ENCODE measurements around the gene GCKR. TPM values are rescaled to one million over a fixed set of nuclear protein-coding genes. Genes with fewer than 3 reads are reported as not detected.

The GCKR gene
- total and polyA plus RNA-seq, 4 donors, result 0.13 to 7.7 (median 1.5) TPM

DNA sequence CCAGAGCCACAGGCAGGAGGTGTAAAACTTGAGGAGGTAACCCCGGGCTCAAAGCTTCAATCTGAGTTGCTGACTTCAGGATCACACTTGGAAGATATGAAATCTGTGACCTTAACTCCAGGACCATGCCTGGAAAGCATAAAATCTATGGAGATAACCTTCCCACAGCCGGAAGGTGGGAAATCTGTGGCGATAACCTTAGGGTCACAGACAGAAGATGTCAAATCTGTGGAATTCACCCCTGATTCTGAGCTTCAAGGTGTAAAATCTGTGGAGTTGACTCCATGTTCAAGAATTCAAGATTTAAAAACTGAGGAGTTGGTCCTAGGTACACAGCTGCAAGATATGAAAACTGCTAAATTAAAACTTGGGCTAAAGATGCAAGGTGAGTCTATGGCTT, 74.6 kb downstream of the GCKR start:
- H3K27me3 ChIP-seq (ENCODE audit: control insufficient read depth in 1 of 2, insufficient read depth in 2 of 2, low read length in 1 of 2), result peaks cover 0 to under 1% of the 10 kb centered on the region in 2 donors
- H3K27ac ChIP-seq (ENCODE audit: low read depth in 1 of 2, low read length in 2 of 2), result no peak overlapping the region
- H3K4me1 ChIP-seq (ENCODE audit: control insufficient read depth in 1 of 2, insufficient read depth in 2 of 2, low read length in 2 of 2), result no peaks in the 10 kb centered on the region
- 87 to 88% methylated on average over 3 of the region's 3 CpGs for WGBS, 2 donors
- DNase-seq (no peak), ATAC-seq (ENCODE audit: low FRiP score) (no peak)
- intact Hi-C loops (cut with DNase I), result no loop called here
- no peak overlapping the region for H3K4me3 ChIP-seq (ENCODE audit: low read length in 2 of 2)
- H3K36me3 ChIP-seq (ENCODE audit: control insufficient read depth in 1 of 2, insufficient read depth in 2 of 2, low read length in 1 of 2), result no peaks in the 10 kb centered on the region
- H3K9me3 ChIP-seq (ENCODE audit: control insufficient read depth, low read length), result peaks cover 9% of the 10 kb centered on the region

DNA sequence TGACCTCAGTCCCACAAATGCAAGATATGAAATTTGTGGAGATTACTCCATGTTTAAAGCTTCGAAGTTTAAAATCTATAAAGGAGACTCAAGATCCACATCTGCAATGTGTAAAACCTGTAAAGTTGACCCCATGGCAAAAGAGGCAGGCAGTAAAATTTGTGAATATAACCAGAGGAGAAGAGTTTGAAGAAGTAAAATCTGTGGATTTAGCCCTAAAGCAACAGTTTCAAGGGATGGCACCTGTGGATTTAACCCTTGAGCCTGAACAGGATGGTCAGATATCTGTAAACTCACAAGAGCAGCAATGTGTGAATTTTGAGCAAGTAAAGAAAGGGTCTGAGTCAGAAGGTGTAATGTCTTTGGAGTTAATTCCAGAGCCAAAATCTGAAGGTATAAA, 75.0 kb downstream of the GCKR start:
- 84 to 86% methylated on average over 1 of the region's 1 CpG for WGBS, 2 donors
- ATAC-seq (ENCODE audit: low FRiP score) (no peak), DNase-seq (no peak)
- intact Hi-C loops (cut with DNase I), result no loop called here
- Histone ChIP-seq H3K27ac (ENCODE audit: low read depth in 1 of 2, low read length in 2 of 2) (no peak overlapping the region), H3K4me3 (ENCODE audit: low read length in 2 of 2) (no peak overlapping the region), H3K36me3 (ENCODE audit: control insufficient read depth in 1 of 2, insufficient read depth in 2 of 2, low read length in 1 of 2) (no peaks in the 10 kb centered on the region), H3K4me1 (ENCODE audit: control insufficient read depth in 1 of 2, insufficient read depth in 2 of 2, low read length in 2 of 2) (no peaks in the 10 kb centered on the region), H3K27me3 (ENCODE audit: control insufficient read depth in 1 of 2, insufficient read depth in 2 of 2, low read length in 1 of 2) (no peaks in the 10 kb centered on the region), H3K9me3 (ENCODE audit: control insufficient read depth, low read length) (peaks cover 12% of the 10 kb centered on the region)

DNA sequence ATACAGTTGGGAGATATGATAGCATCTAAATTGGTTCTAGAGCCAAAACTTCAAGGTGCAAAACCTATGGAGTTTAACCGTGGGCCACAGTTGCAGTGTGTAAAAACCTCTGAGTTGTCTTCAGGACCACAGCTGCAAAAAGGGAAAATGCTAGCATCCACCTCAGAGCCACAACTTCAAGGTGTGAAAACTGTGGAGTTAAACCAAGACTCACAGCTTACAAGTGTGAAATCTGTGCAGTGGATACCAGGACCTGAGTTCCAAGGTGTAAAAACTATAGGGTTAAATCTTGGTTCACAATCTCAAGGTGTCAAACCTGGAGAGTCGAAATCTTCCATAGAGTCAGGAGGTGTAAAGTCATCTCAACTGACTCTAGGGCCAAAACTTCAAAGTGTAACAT, 75.8 kb downstream of the GCKR start:
- H3K4me3 ChIP-seq (ENCODE audit: low read length in 2 of 2), result no peak overlapping the region
- no peak overlapping the region for H3K27ac ChIP-seq (ENCODE audit: low read depth in 1 of 2, low read length in 2 of 2)
- H3K36me3 ChIP-seq (ENCODE audit: control insufficient read depth in 1 of 2, insufficient read depth in 2 of 2, low read length in 1 of 2), result no peaks in the 10 kb centered on the region
- H3K4me1 ChIP-seq (ENCODE audit: control insufficient read depth in 1 of 2, insufficient read depth in 2 of 2, low read length in 2 of 2), result no peaks in the 10 kb centered on the region
- DNase-seq (no peak), ATAC-seq (ENCODE audit: low FRiP score) (no peak)
- no peaks in the 10 kb centered on the region for H3K27me3 ChIP-seq (ENCODE audit: control insufficient read depth in 1 of 2, insufficient read depth in 2 of 2, low read length in 1 of 2)
- 66 to 78% methylated on average over 2 of the region's 2 CpGs for whole genome bisulfite sequencing, 2 donors
- intact Hi-C loops (cut with DNase I), result no loop called here
- H3K9me3 ChIP-seq (ENCODE audit: control insufficient read depth, low read length), result peaks cover 15% of the 10 kb centered on the region

DNA sequence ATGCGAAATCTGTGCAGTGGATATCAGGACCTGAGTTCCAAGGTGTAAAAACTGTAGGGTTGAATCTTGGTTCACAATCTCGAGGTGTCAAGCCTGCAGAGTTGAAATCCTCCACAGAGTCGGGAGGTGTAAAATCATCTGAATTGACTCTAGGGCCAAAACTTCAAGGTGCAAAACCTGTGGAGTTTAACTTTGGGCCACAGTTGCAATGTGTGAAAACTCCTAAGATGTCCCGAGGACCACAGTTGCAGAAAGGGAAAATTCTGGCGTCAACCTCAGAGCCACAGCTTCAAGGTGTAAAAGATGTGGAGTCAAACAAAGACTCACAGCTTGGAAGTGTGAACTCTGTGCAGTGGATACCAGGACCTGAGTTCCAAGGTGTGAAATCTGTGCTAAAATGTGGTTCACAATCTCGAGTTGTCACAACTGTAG, 76.4 kb downstream of the GCKR start:
- ATAC-seq (ENCODE audit: low FRiP score) (no peak), DNase-seq (no peak)
- H3K27ac ChIP-seq (ENCODE audit: low read depth in 1 of 2, low read length in 2 of 2), result no peak overlapping the region
- H3K4me1 ChIP-seq (ENCODE audit: control insufficient read depth in 1 of 2, insufficient read depth in 2 of 2, low read length in 2 of 2), result no peaks in the 10 kb centered on the region
- WGBS, 2 donors, result 70 to 76% methylated on average over 6 of the region's 6 CpGs
- no peaks in the 10 kb centered on the region for H3K36me3 ChIP-seq (ENCODE audit: control insufficient read depth in 1 of 2, insufficient read depth in 2 of 2, low read length in 1 of 2)
- intact Hi-C loops (cut with DNase I), result no loop called here
- H3K9me3 ChIP-seq (ENCODE audit: control insufficient read depth, low read length), result peaks cover 13% of the 10 kb centered on the region
- H3K27me3 ChIP-seq (ENCODE audit: control insufficient read depth in 1 of 2, insufficient read depth in 2 of 2, low read length in 1 of 2), result no peaks in the 10 kb centered on the region
- H3K4me3 ChIP-seq (ENCODE audit: low read length in 2 of 2), result no peak overlapping the region

Other genes starting within 250 kb of the GCKR start
- gene SLC30A3, start 233.8 kb upstream of the GCKR start, total RNA-seq, result 1 to 10 TPM in 1 of 2 donors, under 1 TPM in 1; 0.78 to 1.8 TPM
- gene SLC30A3, start 233.8 kb upstream of the GCKR start, polyA plus RNA-seq, result 10 to 100 TPM in 1 of 2 donors, 1 to 10 TPM in 1; 4.0 to 20.2 TPM
- gene DNAJC5G, start 221.4 kb upstream of the GCKR start, total RNA-seq, result not detected
- gene DNAJC5G, start 221.4 kb upstream of the GCKR start, polyA plus RNA-seq, result 1 to 10 TPM; 2.3 TPM
- gene TRIM54, start 214.4 kb upstream of the GCKR start, total RNA-seq, result under 1 TPM; 0.18 to 0.39 TPM
- gene TRIM54, start 214.4 kb upstream of the GCKR start, polyA plus RNA-seq, result 1 to 10 TPM; 1.4 to 5.0 TPM
- gene UCN, start 188.4 kb upstream of the GCKR start, total RNA-seq, result 1 to 10 TPM; 1.2 to 2.2 TPM
- gene UCN, start 188.4 kb upstream of the GCKR start, polyA plus RNA-seq, result 1 to 10 TPM in 1 of 2 donors, not detected in 1; 1.3 TPM
- 10 to 100 TPM; 49.9 to 68.7 TPM for gene MPV17, start 173.7 kb upstream of the GCKR start, total RNA-seq
- gene MPV17, start 173.7 kb upstream of the GCKR start, polyA plus RNA-seq, result 10 to 100 TPM; 47.5 to 80.6 TPM
- gene GTF3C2, start 140.1 kb upstream of the GCKR start, total RNA-seq, result 10 to 100 TPM; 42.7 to 60.9 TPM
- gene GTF3C2, start 140.1 kb upstream of the GCKR start, polyA plus RNA-seq, result 10 to 100 TPM; 17.0 to 20.3 TPM
- 10 to 100 TPM; 32.2 to 42.7 TPM for gene EIF2B4, start 126.5 kb upstream of the GCKR start, total RNA-seq
- gene EIF2B4, start 126.5 kb upstream of the GCKR start, polyA plus RNA-seq, result 10 to 100 TPM; 36.3 to 87.1 TPM
- 10 to 100 TPM; 77.8 to 90.5 TPM for gene SNX17, start 126.2 kb upstream of the GCKR start, total RNA-seq
- gene SNX17, start 126.2 kb upstream of the GCKR start, polyA plus RNA-seq, result 10 to 100 TPM; 79.4 to 92.6 TPM
- gene ZNF513, start 116.1 kb upstream of the GCKR start, total RNA-seq, result 10 to 100 TPM; 15.3 to 18.7 TPM
- 10 to 100 TPM in 1 of 2 donors, 1 to 10 TPM in 1; 5.5 to 32.7 TPM for gene ZNF513, start 116.1 kb upstream of the GCKR start, polyA plus RNA-seq
- gene PPM1G, start 87.2 kb upstream of the GCKR start, total RNA-seq, result 10 to 100 TPM; 39.5 to 42.7 TPM
- 10 to 100 TPM; 37.3 to 40.7 TPM for gene PPM1G, start 87.2 kb upstream of the GCKR start, polyA plus RNA-seq
- gene NRBP1, start 68.2 kb upstream of the GCKR start, total RNA-seq, result 10 to 100 TPM; 94.5 to 99.8 TPM
- 10 to 100 TPM; 51.2 to 81.2 TPM for gene NRBP1, start 68.2 kb upstream of the GCKR start, polyA plus RNA-seq
- 1 to 10 TPM; 1.8 to 2.4 TPM for gene KRTCAP3, start 54.5 kb upstream of the GCKR start, total RNA-seq
- 10 to 100 TPM in 1 of 2 donors, 1 to 10 TPM in 1; 3.9 to 13.9 TPM for gene KRTCAP3, start 54.5 kb upstream of the GCKR start, polyA plus RNA-seq
- gene IFT172, start 7.1 kb upstream of the GCKR start, total RNA-seq, result 10 to 100 TPM; 24.8 to 45.7 TPM
- 10 to 100 TPM in 1 of 2 donors, 1 to 10 TPM in 1; 8.1 to 64.9 TPM for gene IFT172, start 7.1 kb upstream of the GCKR start, polyA plus RNA-seq
- gene FNDC4, start 1.6 kb upstream of the GCKR start, total RNA-seq, result 10 to 100 TPM; 12.1 to 18.6 TPM
- gene FNDC4, start 1.6 kb upstream of the GCKR start, polyA plus RNA-seq, result 10 to 100 TPM; 21.4 to 39.0 TPM
- gene ZNF512, start 86.2 kb downstream of the GCKR start, total RNA-seq, result 10 to 100 TPM; 29.5 to 41.7 TPM
- gene ZNF512, start 86.2 kb downstream of the GCKR start, polyA plus RNA-seq, result 10 to 100 TPM; 12.1 to 21.2 TPM
- 1 to 10 TPM; 2.2 to 3.6 TPM for gene CCDC121, start 132.2 kb downstream of the GCKR start, total RNA-seq
- 1 to 10 TPM; 2.4 to 4.5 TPM for gene CCDC121, start 132.2 kb downstream of the GCKR start, polyA plus RNA-seq
- gene GPN1, start 132.2 kb downstream of the GCKR start, total RNA-seq, result 10 to 100 TPM; 16.4 to 21.9 TPM
- gene GPN1, start 132.2 kb downstream of the GCKR start, polyA plus RNA-seq, result 10 to 100 TPM; 20.5 to 24.8 TPM
- 10 to 100 TPM; 25.2 to 32.1 TPM for gene SUPT7L, start 166.8 kb downstream of the GCKR start, total RNA-seq
- gene SUPT7L, start 166.8 kb downstream of the GCKR start, polyA plus RNA-seq, result 10 to 100 TPM in 1 of 2 donors, 1 to 10 TPM in 1; 9.4 to 45.5 TPM
- 10 to 100 TPM; 17.8 to 19.7 TPM for gene SLC4A1AP, start 167.1 kb downstream of the GCKR start, total RNA-seq
- 10 to 100 TPM; 10.3 to 16.1 TPM for gene SLC4A1AP, start 167.1 kb downstream of the GCKR start, polyA plus RNA-seq

Measured in aorta (tissue), 5 donors.